ENCODE results near the gene HCFC1R1.

Gene HCFC1R1

GRCh38 chr16:3023415-3023668, 400 bp downstream of the HCFC1R1 start:
- H2AFZ ChIP-seq, result peak overlapping the region; percentile 98
- H3K9me3 ChIP-seq (ENCODE audit: control insufficient read depth, low read length), result no peaks in the 10 kb centered on the region
- H3K9ac ChIP-seq, result peak overlapping the region; percentile 54
- peaks cover 15% of the 10 kb centered on the region for H3K4me1 ChIP-seq
- H3K36me3 ChIP-seq (ENCODE audit: control insufficient read depth, insufficient read depth, low read length), result no peaks in the 10 kb centered on the region
- no peaks in the 10 kb centered on the region for H3K27me3 ChIP-seq (ENCODE audit: control insufficient read depth, insufficient read depth, low read length)
- H3K4me3 ChIP-seq (ENCODE audit: low read depth, low read length), result peak overlapping the region; percentile 92
- H3K27ac ChIP-seq, result peak overlapping the region; percentile 97
- TF ChIP-seq CTCF (IDR thresholded peaks at IDR 0.05), result no peak
- peak overlapping the region; percentile 99 for H3K4me2 ChIP-seq (ENCODE audit: low read length)
- no peaks in the 10 kb centered on the region for H3K79me2 ChIP-seq

DNA sequence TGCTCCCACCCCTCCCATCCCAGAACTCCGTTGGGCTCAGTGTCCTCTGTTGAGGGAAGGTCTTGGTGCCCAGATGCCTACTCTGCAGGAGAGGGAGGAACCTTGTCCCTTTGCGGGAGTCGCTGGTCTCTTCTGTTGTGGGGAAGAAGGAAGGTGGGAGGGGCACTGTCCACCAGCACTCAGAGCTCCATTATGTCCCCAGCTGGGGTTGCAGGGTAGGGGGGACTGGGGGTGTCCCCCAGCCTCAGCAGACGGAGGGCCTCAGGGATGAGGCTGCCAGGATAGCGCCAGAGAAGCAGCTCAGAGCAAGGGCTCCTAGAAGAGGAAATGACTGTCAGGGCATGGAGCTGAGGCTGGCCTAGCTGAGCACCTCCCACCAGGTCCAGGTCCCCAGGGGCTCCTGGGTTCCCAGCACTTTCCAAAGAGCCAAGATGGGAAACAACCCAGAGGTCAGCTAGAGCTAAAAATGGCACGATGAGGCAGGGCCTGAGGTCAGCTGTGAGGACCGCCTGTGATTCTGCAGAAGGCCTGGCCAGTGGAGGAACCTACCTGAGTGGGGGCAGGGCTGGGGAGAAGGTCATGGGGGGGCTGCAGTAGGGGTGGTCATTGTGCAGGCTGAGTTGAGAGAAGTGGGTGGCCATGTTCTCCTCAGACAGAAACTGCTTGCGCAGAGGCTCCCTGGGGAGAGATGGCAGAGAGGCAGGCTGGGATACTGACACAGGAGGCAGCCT, 893 bp downstream of the HCFC1R1 start:
- peaks cover 18% of the 10 kb centered on the region for H3K4me1 ChIP-seq

GRCh38 chr16:3022208-3022683, 1.5 kb downstream of the HCFC1R1 start:
- H3K79me2 ChIP-seq, result no peaks in the 10 kb centered on the region
- H3K4me2 ChIP-seq (ENCODE audit: low read length), result peak overlapping the region; percentile 99
- H3K4me1 ChIP-seq, result peaks cover 18% of the 10 kb centered on the region
- H3K9me3 ChIP-seq (ENCODE audit: control insufficient read depth, low read length), result no peaks in the 10 kb centered on the region
- peak; percentile 7 for TF ChIP-seq CTCF (IDR thresholded peaks at IDR 0.05)
- H3K36me3 ChIP-seq (ENCODE audit: control insufficient read depth, insufficient read depth, low read length), result no peaks in the 10 kb centered on the region
- no peak overlapping the region for H3K4me3 ChIP-seq (ENCODE audit: low read depth, low read length)
- no peaks in the 10 kb centered on the region for H3K27me3 ChIP-seq (ENCODE audit: control insufficient read depth, insufficient read depth, low read length)
- no peak overlapping the region for H3K9ac ChIP-seq
- H2AFZ ChIP-seq, result no peak overlapping the region
- peak overlapping the region; percentile 97 for H3K27ac ChIP-seq

More for the DNA sequence above, 893 bp downstream of the HCFC1R1 start:
- H3K9ac ChIP-seq, result peak overlapping the region; percentile 54
- peak overlapping the region; percentile 98 for H2AFZ ChIP-seq
- H3K9me3 ChIP-seq (ENCODE audit: control insufficient read depth, low read length), result no peaks in the 10 kb centered on the region
- peak overlapping the region; percentile 99 for H3K4me2 ChIP-seq (ENCODE audit: low read length)
- no peaks in the 10 kb centered on the region for H3K27me3 ChIP-seq (ENCODE audit: control insufficient read depth, insufficient read depth, low read length)
- no peaks in the 10 kb centered on the region for H3K36me3 ChIP-seq (ENCODE audit: control insufficient read depth, insufficient read depth, low read length)
- no peaks in the 10 kb centered on the region for H3K79me2 ChIP-seq
- no peak for TF ChIP-seq CTCF (IDR thresholded peaks at IDR 0.05)
- peak overlapping the region; percentile 97 for H3K27ac ChIP-seq
- peak overlapping the region; percentile 92 for H3K4me3 ChIP-seq (ENCODE audit: low read depth, low read length)

GRCh38 chr16:3021449-3022207, 2.1 kb downstream of the HCFC1R1 start:
- peak overlapping the region; percentile 81 for H2AFZ ChIP-seq
- no peaks in the 10 kb centered on the region for H3K9me3 ChIP-seq (ENCODE audit: control insufficient read depth, low read length)
- H3K27ac ChIP-seq, result peak overlapping the region; percentile 97
- H3K4me3 ChIP-seq (ENCODE audit: low read depth, low read length), result peak overlapping the region; percentile 73
- H3K4me2 ChIP-seq (ENCODE audit: low read length), result peak overlapping the region; percentile 99
- peak; percentile 41 for TF ChIP-seq CTCF (IDR thresholded peaks at IDR 0.05)
- no peaks in the 10 kb centered on the region for H3K36me3 ChIP-seq (ENCODE audit: control insufficient read depth, insufficient read depth, low read length)
- H3K79me2 ChIP-seq, result no peaks in the 10 kb centered on the region
- H3K4me1 ChIP-seq, result peaks cover 18% of the 10 kb centered on the region
- H3K27me3 ChIP-seq (ENCODE audit: control insufficient read depth, insufficient read depth, low read length), result no peaks in the 10 kb centered on the region
- H3K9ac ChIP-seq, result no peak overlapping the region
